Upper lobe of left lung (tissue), 4 donors: ENCODE data around the gene PDS5A.

Source experiments
- EP300 ChIP-seq, 4 donors: sonication (generic); formaldehyde crosslinking; IDR thresholded peaks; one replicate each; pipeline ENCODE4 v1.5.1; 2017; ENCODE audit warnings: antibody characterized with exemption in 4 of 4, control low read depth in 2 of 4
- POLR2A ChIP-seq, 4 donors: fragments of 450-650 bp; IDR thresholded peaks; one replicate each; pipeline ENCODE4 v1.5.1; 2016 to 2017; ENCODE audit warnings: antibody characterized with exemption in 4 of 4, mild to moderate bottlenecking in 2 of 4
- POLR2AphosphoS5 ChIP-seq, 2 donors: sonication (generic); formaldehyde crosslinking; IDR thresholded peaks; one replicate each; pipeline ENCODE4 v1.5.1; 2017; ENCODE audit warnings: antibody characterized with exemption in 2 of 2
- TF ChIP-seq, protein P1 (sequence below), 6 experiments: fragments of 450-650 bp in 4 of 6; fragments of 200-600 bp in 2 of 6; sonication (generic) in 2 of 6; IDR thresholded peaks; one replicate each; pipeline ENCODE4 v1.5.1; 2016 to 2019; ENCODE audit warnings: antibody characterized with exemption in 6 of 6

DNA sequence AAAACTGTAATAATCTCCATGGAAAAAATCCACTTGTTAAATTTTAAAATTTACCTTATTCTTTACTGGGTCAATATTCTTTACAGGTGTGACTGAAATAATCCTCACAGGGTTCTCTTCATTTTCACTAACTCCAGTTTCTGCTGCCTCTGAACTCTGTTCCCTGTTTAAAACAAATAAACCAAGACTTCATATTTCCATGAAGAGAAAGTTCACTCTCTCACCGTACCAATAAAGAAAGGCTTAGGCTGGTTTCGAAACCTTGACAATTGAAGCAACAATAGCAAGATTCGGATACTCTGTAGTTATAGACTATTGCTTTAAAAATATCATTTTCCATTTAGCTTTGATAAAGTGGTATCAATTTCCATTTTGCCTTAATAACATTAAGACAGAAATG lies 135.8 kb downstream of the PDS5A start:
- TF ChIP-seq, protein P1, sequence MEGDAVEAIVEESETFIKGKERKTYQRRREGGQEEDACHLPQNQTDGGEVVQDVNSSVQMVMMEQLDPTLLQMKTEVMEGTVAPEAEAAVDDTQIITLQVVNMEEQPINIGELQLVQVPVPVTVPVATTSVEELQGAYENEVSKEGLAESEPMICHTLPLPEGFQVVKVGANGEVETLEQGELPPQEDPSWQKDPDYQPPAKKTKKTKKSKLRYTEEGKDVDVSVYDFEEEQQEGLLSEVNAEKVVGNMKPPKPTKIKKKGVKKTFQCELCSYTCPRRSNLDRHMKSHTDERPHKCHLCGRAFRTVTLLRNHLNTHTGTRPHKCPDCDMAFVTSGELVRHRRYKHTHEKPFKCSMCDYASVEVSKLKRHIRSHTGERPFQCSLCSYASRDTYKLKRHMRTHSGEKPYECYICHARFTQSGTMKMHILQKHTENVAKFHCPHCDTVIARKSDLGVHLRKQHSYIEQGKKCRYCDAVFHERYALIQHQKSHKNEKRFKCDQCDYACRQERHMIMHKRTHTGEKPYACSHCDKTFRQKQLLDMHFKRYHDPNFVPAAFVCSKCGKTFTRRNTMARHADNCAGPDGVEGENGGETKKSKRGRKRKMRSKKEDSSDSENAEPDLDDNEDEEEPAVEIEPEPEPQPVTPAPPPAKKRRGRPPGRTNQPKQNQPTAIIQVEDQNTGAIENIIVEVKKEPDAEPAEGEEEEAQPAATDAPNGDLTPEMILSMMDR (IDR thresholded peaks at IDR 0.05): no peak
- TF ChIP-seq POLR2A (IDR thresholded peaks at IDR 0.05) (no peak), EP300 (IDR thresholded peaks at IDR 0.05) (no peak), POLR2AphosphoS5 (IDR thresholded peaks at IDR 0.05) (no peak)
